Measurements from ENCODE around the gene GPR6.

Gene GPR6

GRCh38 chr6:110002676-110003075 lies 24.6 kb downstream of the GPR6 start:
- no peak for DNase-seq

GRCh38 chr6:110013386-110013785 lies 35.3 kb downstream of the GPR6 start:
- no peak for DNase-seq

- DNase-seq, result no peak
Observed at GRCh38 chr6:110015206-110015605, 37.1 kb downstream of the GPR6 start.

GRCh38 chr6:110017306-110017705 lies 39.2 kb downstream of the GPR6 start:
- no peak for DNase-seq

GRCh38 chr6:110017946-110018345 lies 39.8 kb downstream of the GPR6 start:
- no peak for DNase-seq

- no peak for DNase-seq
Observed at GRCh38 chr6:110018486-110018885, 40.4 kb downstream of the GPR6 start.

- DNase-seq, result no peak
Observed at GRCh38 chr6:110020888-110021287, 42.8 kb downstream of the GPR6 start.

- no peak for DNase-seq
Observed at GRCh38 chr6:110029144-110029543, 51.0 kb downstream of the GPR6 start.
